ENCODE results near the gene TBL3. TPM values are rescaled to one million over a fixed set of nuclear protein-coding genes. Genes with fewer than 3 reads are reported as not detected.
A peak's percentile ranks its signal among the peaks of the same experiment; 100 is the strongest.

Gene TBL3
- total and polyA plus RNA-seq, 9 of the 15 experiments (the other 6 are each of a cell fraction or from before 2014, with no cell fraction given) = 0.97 to 117 (median 24.5) TPM

GRCh38 chr16:1926271-1926670 lies 45.6 kb upstream of the TBL3 start:
- intact Hi-C loops (cut with micrococcal nuclease) = no loop called here
- CTCF ChIA-PET (ENCODE audit: low intra/inter-chr PET ratio) = no interaction called here
- ATAC-seq = no peak

GRCh38 chr16:1929105-1929504 lies 42.7 kb upstream of the TBL3 start:
- Histone ChIP-seq H3K4me1 (replicated peaks in 1 of 2; ENCODE audit: control insufficient read depth in 2 of 2, insufficient read depth in 2 of 2, low read length in 2 of 2) (peaks cover 4 to 44% of the 10 kb centered on the region in 2 experiments; a peak in 3 of 5 replicates), H3K9me1 (ENCODE audit: control insufficient read depth, insufficient read depth, low read length) (no peaks in the 10 kb centered on the region), H3K9ac (ENCODE audit: insufficient read depth in 1 of 2, low read depth in 2 of 2, low read length in 2 of 2) (peak overlapping the region; percentile 61 to 93; a peak in 3 of 4 replicates), H3K27me3 (ENCODE audit: control insufficient read depth in 2 of 2, insufficient read depth in 2 of 2, low read length in 2 of 2) (no peaks in the 10 kb centered on the region), H3K27ac (ENCODE audit: extremely low read depth, low read depth, low read length) (peak overlapping the region; percentile 66; the same call in 2 of the 3 replicates), H3K79me2 (ENCODE audit: control insufficient read depth, insufficient read depth, low read length) (no peaks in the 10 kb centered on the region), H3K9me3 (replicated peaks; ENCODE audit: control insufficient read depth, insufficient read depth, low read depth, low read length) (no peaks in the 10 kb centered on the region), H2AFZ (ENCODE audit: low read depth, low read length) (peak overlapping the region; percentile 95), H3K4me3 (peak overlapping the region; percentile 44), H3K4me2 (ENCODE audit: insufficient read depth, low read length) (peak overlapping the region; percentile 59), H3K36me3 (ENCODE audit: control insufficient read depth, insufficient read depth, low read length) (no peaks in the 10 kb centered on the region), H4K20me1 (replicated peaks; ENCODE audit: control insufficient read depth, insufficient read depth, low read length) (no peaks in the 10 kb centered on the region)
- TF ChIP-seq ZNF134 (CRISPR knock-in tag; conservative IDR thresholded peaks at IDR 0.05) (no peak), NCOA2 (IDR thresholded peaks at IDR 0.05; ENCODE audit: partially characterized antibody in 2 of 2) (no peak), MEIS2 (IDR thresholded peaks at IDR 0.05; ENCODE audit: partially characterized antibody) (no peak), HDGF (IDR thresholded peaks at IDR 0.05) (no peak), ZNF384 (IDR thresholded peaks at IDR 0.05; ENCODE audit: low read depth, low read length) (peak; percentile 43; the same call in 1 of the 2 replicates), ARHGAP35 (IDR thresholded peaks at IDR 0.05; ENCODE audit: partially characterized antibody) (no peak), HEY1 (CRISPR knock-in tag; IDR thresholded peaks at IDR 0.05; ENCODE audit: borderline replicate concordance) (no peak), MBD2 (IDR thresholded peaks at IDR 0.05; ENCODE audit: borderline replicate concordance, low read depth) (0 out of 2 replicates have a peak, but pooled peaks have one; percentile 9), MTA1 (IDR thresholded peaks at IDR 0.05; ENCODE audit: borderline replicate concordance) (no peak), MTF1 (CRISPR knock-in tag; IDR thresholded peaks at IDR 0.05; ENCODE audit: borderline replicate concordance) (no peak), EGR1 (conservative IDR thresholded peaks at IDR 0.05) (peak; percentile 77), BRD9 (IDR thresholded peaks at IDR 0.05; ENCODE audit: low read depth, partially characterized antibody) (no peak)
- BruUV-seq (replicated peaks) = no TSS peak
- in situ Hi-C loops (cut with MboI) = no loop called here
- DNase-seq (ENCODE audit: extremely low read depth in 1 of 4, low spot score in 3 of 4) = peak; percentile 61 to 63 (median 62)
- intact Hi-C loops (cut with micrococcal nuclease) = loop anchor here (2.0 kb wide), 1 partner anchor 64 kb away; no protein-coding TSS in a partner anchor
- ChIA-PET CTCF (ENCODE audit: low intra/inter-chr PET ratio) (interaction anchor here (0.6 to 3.4 kb wide), 4 partner anchors 63 to 116 kb away, joined by 3 to 51 read pairs (median 18); no protein-coding TSS in a partner anchor), POLR2A (interaction anchor here (0.6 to 1.4 kb wide), 4 partner anchors 57 to 146 kb away, joined by 3 to 5 read pairs (median 4); partner anchors contain the start of genes MEIOB, NUBP2 and SPSB3)
- 50% methylated on average over 1 of the region's 11 CpGs for WGBS (ENCODE audit: insufficient coverage, low coverage, missing lambda C conversion rate)
- peak; percentile 68 for ATAC-seq
- peak; percentile 81 for FAIRE-seq

More at GRCh38 chr16:1926271-1926670, 45.6 kb upstream of the TBL3 start:
- POLR2A ChIA-PET = no interaction called here
- H3K4me3 ChIP-seq = no peak overlapping the region
- no peaks in the 10 kb centered on the region for H3K9me1 ChIP-seq (ENCODE audit: control insufficient read depth, insufficient read depth, low read length)
- H3K27ac ChIP-seq (ENCODE audit: extremely low read depth, low read depth, low read length) = no peak overlapping the region
- TF ChIP-seq ZNF121 (CRISPR knock-in tag; conservative IDR thresholded peaks at IDR 0.05) (no peak), KDM1A (IDR thresholded peaks at IDR 0.05) (peak in 1 of 2 experiments; percentile 37; a peak in 1 of 4 replicates), NFIC (IDR thresholded peaks at IDR 0.05) (peak; percentile 73), WHSC1 (IDR thresholded peaks at IDR 0.05; ENCODE audit: low read length) (no peak), CCNT2 (IDR thresholded peaks at IDR 0.05; ENCODE audit: borderline replicate concordance, extremely low read depth, insufficient read length, low read depth, low read length) (no peak), SRSF7 (optimal IDR thresholded peaks at IDR 0.05; ENCODE audit: low read depth, low read length) (no peak), BRD9 (IDR thresholded peaks at IDR 0.05; ENCODE audit: low read depth, partially characterized antibody) (no peak)
- no peaks in the 10 kb centered on the region for H3K27me3 ChIP-seq (ENCODE audit: control insufficient read depth in 2 of 2, insufficient read depth in 2 of 2, low read length in 2 of 2)
- WGBS (ENCODE audit: insufficient coverage, low coverage, missing lambda C conversion rate) = 50% methylated on average over 7 of the region's 11 CpGs
- in situ Hi-C loops (cut with MboI) = no loop called here
- BruUV-seq (replicated peaks) = no TSS peak
- peaks cover 10 to 40% of the 10 kb centered on the region in 2 experiments; a peak in 4 of 5 replicates for H3K4me1 ChIP-seq (replicated peaks in 1 of 2; ENCODE audit: control insufficient read depth in 2 of 2, insufficient read depth in 2 of 2, low read length in 2 of 2)
- no peaks in the 10 kb centered on the region for H3K79me2 ChIP-seq (ENCODE audit: control insufficient read depth, insufficient read depth, low read length)
- H2AFZ ChIP-seq (ENCODE audit: low read depth, low read length) = no peak overlapping the region
- no peaks in the 10 kb centered on the region for H3K9me3 ChIP-seq (replicated peaks; ENCODE audit: control insufficient read depth, insufficient read depth, low read depth, low read length)
- H4K20me1 ChIP-seq (replicated peaks; ENCODE audit: control insufficient read depth, insufficient read depth, low read length) = no peaks in the 10 kb centered on the region
- peak overlapping the region in 1 of 2 experiments; percentile 85; a peak in 2 of 4 replicates for H3K9ac ChIP-seq (ENCODE audit: insufficient read depth in 1 of 2, low read depth in 2 of 2, low read length in 2 of 2)
- no peak for DNase-seq (ENCODE audit: extremely low read depth in 1 of 4, low spot score in 3 of 4)
- FAIRE-seq = no peak
- no peak overlapping the region for H3K4me2 ChIP-seq (ENCODE audit: insufficient read depth, low read length)
- H3K36me3 ChIP-seq (ENCODE audit: control insufficient read depth, insufficient read depth, low read length) = no peaks in the 10 kb centered on the region
